D721Med (cell line): Measurements from ENCODE around the gene ZEB2.
"Not testable (repeated sequence)": the region's sequence is repeated elsewhere in the genome, so short reads cannot be mapped to it uniquely, and the experiment has no call there.

Source experiments
- DNase-seq: peaks from one replicate; pipeline ENCODE4 v3.0.0; 2011; ENCODE audit warnings: low spot score; ENCODE audit not compliant: insufficient read length
- FAIRE-seq: peaks from 2 replicates; lab custom pipeline; 2011; peaks lifted over from hg19 to GRCh38; lab: Jason Lieb, UNC
- TF ChIP-seq, protein P1 (sequence below): IDR thresholded peaks from 2 replicates; pipeline ENCODE4 v1.5.1; 2012; ENCODE audit warnings: mild to moderate bottlenecking, control low read depth; ENCODE audit not compliant: insufficient read depth; ENCODE audit errors: missing control alignments

Gene ZEB2

GRCh38 chr2:144364944-144365738 lies 154.8 kb downstream of the ZEB2 start:
- TF ChIP-seq, protein P1, sequence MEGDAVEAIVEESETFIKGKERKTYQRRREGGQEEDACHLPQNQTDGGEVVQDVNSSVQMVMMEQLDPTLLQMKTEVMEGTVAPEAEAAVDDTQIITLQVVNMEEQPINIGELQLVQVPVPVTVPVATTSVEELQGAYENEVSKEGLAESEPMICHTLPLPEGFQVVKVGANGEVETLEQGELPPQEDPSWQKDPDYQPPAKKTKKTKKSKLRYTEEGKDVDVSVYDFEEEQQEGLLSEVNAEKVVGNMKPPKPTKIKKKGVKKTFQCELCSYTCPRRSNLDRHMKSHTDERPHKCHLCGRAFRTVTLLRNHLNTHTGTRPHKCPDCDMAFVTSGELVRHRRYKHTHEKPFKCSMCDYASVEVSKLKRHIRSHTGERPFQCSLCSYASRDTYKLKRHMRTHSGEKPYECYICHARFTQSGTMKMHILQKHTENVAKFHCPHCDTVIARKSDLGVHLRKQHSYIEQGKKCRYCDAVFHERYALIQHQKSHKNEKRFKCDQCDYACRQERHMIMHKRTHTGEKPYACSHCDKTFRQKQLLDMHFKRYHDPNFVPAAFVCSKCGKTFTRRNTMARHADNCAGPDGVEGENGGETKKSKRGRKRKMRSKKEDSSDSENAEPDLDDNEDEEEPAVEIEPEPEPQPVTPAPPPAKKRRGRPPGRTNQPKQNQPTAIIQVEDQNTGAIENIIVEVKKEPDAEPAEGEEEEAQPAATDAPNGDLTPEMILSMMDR: no peak
- DNase-seq: no peak
- FAIRE-seq: no peak

DNA sequence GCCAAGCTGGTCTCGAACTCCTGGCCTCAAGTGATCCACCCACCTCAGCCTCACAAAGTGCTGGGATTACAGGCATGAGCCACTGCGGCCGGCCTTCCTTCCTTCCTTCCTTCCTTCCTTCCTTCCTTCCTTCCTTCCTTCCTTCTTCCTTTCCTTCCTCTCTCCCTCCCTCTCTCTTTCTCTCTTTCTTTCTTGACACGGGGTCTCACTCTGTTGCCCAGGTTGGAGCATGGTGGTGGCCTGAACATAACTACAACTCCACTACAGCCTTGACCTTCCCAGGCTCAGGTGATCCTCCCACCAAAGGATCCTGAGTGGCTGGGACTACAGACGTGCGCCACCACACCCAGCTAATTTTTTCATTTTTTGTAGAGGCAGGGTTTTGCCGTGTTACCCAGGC lies 155.7 kb downstream of the ZEB2 start:
- FAIRE-seq, DNase-seq: not testable (repeated sequence)

DNA sequence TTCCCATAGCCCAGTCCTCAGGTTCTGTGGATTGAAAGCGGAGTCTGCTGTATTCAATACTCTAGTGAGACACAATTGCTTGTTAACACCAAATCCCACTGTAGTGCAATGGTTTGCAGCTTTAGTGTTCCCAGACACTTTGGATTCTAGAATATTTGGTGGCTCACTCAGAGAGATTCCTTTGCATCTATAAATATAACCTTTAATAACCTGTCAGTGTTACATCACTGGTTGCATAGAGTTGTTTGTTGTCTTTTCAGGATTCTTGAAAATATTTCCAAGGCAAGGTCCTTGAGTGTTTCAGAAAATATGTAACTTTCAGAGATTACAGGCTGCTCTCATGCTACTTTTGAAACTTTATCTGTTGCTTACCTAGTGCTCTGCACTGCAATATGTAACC lies 157.5 kb downstream of the ZEB2 start:
- TF ChIP-seq, protein P1: no peak
- DNase-seq: no peak
- no peak for FAIRE-seq

GRCh38 chr2:144361742-144362141 lies 158.2 kb downstream of the ZEB2 start:
- TF ChIP-seq, protein P1: no peak
- FAIRE-seq (no peak), DNase-seq (no peak)

GRCh38 chr2:144359684-144360083 lies 160.2 kb downstream of the ZEB2 start:
- FAIRE-seq: no peak
- TF ChIP-seq, protein P1: no peak

DNA sequence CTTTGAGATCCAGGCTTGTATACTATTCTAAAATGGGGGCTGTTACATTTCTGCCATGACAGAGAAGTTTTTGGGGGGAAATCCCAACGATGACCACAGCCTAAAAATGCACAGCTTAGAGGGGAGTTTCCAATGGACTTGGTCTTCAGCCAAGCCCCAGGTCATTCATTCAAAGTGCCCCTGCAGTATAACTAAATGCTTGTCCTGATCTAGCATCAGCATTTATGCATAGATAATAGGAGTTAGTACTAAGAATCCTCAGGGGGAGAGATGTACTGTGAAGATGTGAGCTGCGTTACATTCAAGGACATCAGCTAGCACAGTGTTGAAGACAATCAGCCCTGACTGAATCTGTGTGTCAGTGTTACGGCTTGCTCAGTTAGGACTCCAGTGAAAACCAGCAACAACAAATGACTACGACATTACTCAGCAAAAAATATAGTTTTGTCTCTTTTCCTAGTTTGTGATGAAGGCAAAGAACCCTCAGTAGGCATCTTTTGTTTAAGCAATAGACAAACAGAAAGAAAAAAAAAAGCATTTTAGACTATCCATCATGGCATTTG lies 160.9 kb downstream of the ZEB2 start:
- DNase-seq: no peak
- TF ChIP-seq, protein P1: no peak
- FAIRE-seq: no peak

More at GRCh38 chr2:144359684-144360083, 160.2 kb downstream of the ZEB2 start:
- no peak for DNase-seq

DNA sequence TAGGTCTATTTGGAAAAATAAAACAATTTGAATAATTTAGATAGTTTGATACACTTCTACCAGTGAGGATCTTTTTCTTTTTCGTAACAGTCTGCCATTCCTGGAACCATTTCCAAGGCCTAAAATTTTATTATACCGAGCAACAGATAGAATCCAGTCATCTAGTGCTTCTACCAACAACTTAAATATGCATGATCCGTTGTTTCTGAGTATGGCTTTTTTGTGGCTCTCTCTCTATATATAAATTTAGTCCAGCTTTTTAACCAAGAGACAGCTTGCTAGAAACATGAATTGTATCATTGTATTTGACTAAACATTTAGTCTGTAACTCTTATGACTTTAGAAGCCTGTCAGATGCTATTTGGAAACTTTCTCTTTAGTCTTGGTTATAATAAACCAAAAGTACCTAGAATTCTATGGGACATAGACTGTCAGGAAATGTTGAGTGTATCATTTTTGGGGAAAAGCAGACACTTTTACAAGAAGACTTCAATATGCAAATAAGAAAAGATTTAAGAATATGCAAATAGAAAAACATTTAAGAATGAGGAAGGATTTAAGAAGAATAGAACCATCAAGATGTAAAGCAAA lies 161.4 kb downstream of the ZEB2 start:
- TF ChIP-seq, protein P1: no peak
- DNase-seq (no peak), FAIRE-seq (no peak)
